ENCODE measurements around the gene ACD. TPM values are rescaled to one million over a fixed set of nuclear protein-coding genes. Genes with fewer than 3 reads are reported as not detected.

ACD gene
- total RNA-seq, 1 experiment from 2014 or later = 44.9 TPM

DNA sequence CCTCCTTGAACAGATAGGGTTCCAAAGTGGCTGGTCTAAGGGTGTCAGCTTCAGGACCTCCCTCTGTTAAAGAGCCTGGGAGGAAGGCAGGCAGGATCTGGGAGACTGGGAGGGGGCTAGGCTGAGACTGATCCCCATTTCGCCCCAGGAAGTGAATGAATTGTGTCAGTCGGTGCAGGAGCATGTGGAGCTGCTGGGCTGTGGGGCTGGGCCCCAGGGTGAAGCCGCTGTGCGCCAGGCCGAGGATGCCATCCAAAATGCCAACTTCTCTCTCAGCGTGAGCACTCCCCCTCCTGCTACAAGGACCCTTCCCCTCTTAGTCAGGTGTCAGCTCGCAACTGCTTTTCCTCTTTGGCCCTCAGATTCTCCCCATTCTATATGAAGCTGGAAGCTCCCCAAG, 9.0 kb downstream of the ACD start:
- Histone ChIP-seq H3K4me3 (ENCODE audit: insufficient read depth, low read depth, low read length) (no peak overlapping the region), H3K36me3 (replicated peaks; ENCODE audit: control insufficient read depth, insufficient read depth, low read length) (peaks cover 5% of the 10 kb centered on the region), H3K27me3 (ENCODE audit: control insufficient read depth, insufficient read depth, low read length) (peaks cover 83% of the 10 kb centered on the region)
- DNase-seq = no peak

GRCh38 chr16:67650023-67650422, 10.0 kb downstream of the ACD start:
- Histone ChIP-seq H3K27me3 (ENCODE audit: control insufficient read depth, insufficient read depth, low read length) (peaks cover 87% of the 10 kb centered on the region), H3K36me3 (replicated peaks; ENCODE audit: control insufficient read depth, insufficient read depth, low read length) (peaks cover 5% of the 10 kb centered on the region), H3K4me3 (ENCODE audit: insufficient read depth, low read depth, low read length) (no peak overlapping the region)
- no peak for DNase-seq

GRCh38 chr16:67649494-67649931, 10.5 kb downstream of the ACD start:
- peak overlapping the region; percentile 9; the same call in 1 of the 2 replicates for H3K4me3 ChIP-seq (ENCODE audit: insufficient read depth, low read depth, low read length)
- H3K27me3 ChIP-seq (ENCODE audit: control insufficient read depth, insufficient read depth, low read length) = peaks cover 83% of the 10 kb centered on the region
- H3K36me3 ChIP-seq (replicated peaks; ENCODE audit: control insufficient read depth, insufficient read depth, low read length) = peaks cover 4% of the 10 kb centered on the region
- DNase-seq = peak; percentile 99

- Histone ChIP-seq H3K4me3 (ENCODE audit: insufficient read depth, low read depth, low read length) (no peak overlapping the region), H3K27me3 (ENCODE audit: control insufficient read depth, insufficient read depth, low read length) (peaks cover 80% of the 10 kb centered on the region), H3K36me3 (replicated peaks; ENCODE audit: control insufficient read depth, insufficient read depth, low read length) (peaks cover 4% of the 10 kb centered on the region)
- DNase-seq = peak; percentile 64
Observed at GRCh38 chr16:67648764-67649407, 11.2 kb downstream of the ACD start.

DNA sequence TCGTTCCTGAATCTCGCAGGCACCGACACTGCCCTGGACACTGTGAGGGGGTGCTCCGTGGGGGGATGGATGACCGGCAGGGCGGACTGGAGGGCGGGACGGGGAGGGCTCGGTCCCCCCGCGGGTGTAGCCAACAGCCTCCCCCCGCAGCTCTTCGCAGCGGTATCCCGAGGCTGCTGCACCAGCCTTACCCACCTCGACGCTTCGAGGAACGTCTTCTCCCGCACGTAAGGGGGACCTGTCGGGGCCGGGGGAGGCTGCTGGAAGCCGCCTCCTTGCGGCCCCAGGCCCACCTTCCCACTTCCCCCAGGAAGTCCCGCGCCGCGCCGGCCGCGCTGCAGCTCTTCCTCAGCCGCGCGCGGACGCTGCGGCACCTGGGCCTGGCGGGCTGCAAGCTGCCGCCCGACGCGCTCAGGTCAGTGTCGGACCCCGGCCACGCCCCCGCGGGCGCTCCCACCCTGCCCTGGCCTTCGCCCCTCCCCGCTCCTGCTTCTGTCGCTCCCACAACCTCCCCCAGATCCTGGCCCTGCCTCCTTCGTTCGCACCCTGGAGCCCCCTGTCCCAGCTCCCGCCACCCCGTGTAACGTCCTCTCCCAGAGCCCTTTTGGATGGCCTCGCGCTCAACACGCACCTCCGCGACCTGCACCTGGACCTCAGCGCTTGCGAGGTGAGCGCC, 11.8 kb downstream of the ACD start:
- Histone ChIP-seq H3K4me3 (ENCODE audit: insufficient read depth, low read depth, low read length) (no peak overlapping the region), H3K27me3 (ENCODE audit: control insufficient read depth, insufficient read depth, low read length) (peaks cover 74% of the 10 kb centered on the region), H3K36me3 (replicated peaks; ENCODE audit: control insufficient read depth, insufficient read depth, low read length) (peaks cover 4% of the 10 kb centered on the region)
- DNase-seq = peak; percentile 65

DNA sequence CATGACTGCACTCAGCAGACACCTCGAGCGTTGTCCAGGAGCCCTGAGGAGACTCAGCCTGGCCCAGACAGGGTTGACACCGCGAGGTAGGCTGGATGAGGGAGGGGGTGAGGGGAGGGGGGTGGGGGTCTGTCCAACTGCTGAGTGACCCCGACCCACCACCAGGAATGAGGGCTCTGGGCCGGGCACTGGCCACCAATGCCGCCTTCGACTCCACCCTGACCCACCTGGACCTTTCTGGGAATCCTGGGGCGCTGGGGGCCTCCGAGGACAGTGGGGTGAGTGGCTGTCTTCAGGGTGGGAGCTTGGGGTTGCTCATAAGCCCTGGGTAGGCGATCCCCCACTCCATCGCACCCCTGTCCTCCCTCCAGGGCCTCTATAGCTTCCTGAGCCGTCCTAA, 12.4 kb downstream of the ACD start:
- peaks cover 72% of the 10 kb centered on the region for H3K27me3 ChIP-seq (ENCODE audit: control insufficient read depth, insufficient read depth, low read length)
- H3K36me3 ChIP-seq (replicated peaks; ENCODE audit: control insufficient read depth, insufficient read depth, low read length) = peaks cover 4% of the 10 kb centered on the region
- DNase-seq = no peak
- H3K4me3 ChIP-seq (ENCODE audit: insufficient read depth, low read depth, low read length) = no peak overlapping the region

DNA sequence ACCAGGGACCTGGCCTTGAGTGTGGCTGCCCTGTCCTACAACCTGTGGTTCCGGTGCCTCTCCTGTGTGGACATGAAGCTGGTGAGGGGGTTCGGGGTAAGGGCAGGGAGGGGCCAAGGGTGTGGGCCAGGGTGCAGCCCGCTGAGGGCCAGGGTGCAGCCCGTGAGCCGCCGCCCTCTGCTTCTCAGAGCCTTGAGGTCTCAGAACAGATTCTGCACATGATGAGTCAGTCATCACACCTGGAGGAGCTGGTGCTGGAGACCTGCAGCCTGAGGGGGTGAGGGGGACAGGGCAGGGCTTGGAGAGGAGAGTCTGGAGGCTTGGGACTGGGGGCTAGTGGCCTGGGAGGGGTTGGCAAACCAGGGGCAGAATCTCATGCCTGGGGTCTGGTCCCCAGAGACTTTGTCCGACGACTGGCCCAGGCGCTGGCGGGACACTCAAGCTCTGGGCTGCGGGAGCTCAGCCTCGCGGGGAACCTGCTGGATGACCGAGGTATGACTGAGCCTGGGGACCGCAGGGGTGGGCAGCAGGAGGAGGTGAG, 12.9 kb downstream of the ACD start:
- peaks cover 67% of the 10 kb centered on the region for H3K27me3 ChIP-seq (ENCODE audit: control insufficient read depth, insufficient read depth, low read length)
- no peak overlapping the region for H3K4me3 ChIP-seq (ENCODE audit: insufficient read depth, low read depth, low read length)
- peak; percentile 56 for DNase-seq
- peaks cover 4% of the 10 kb centered on the region for H3K36me3 ChIP-seq (replicated peaks; ENCODE audit: control insufficient read depth, insufficient read depth, low read length)

GRCh38 chr16:67645397-67646121, 14.5 kb downstream of the ACD start:
- H3K27me3 ChIP-seq (ENCODE audit: control insufficient read depth, insufficient read depth, low read length) = peaks cover 52% of the 10 kb centered on the region
- peak; percentile 71 for DNase-seq
- peaks cover 2% of the 10 kb centered on the region for H3K36me3 ChIP-seq (replicated peaks; ENCODE audit: control insufficient read depth, insufficient read depth, low read length)
- peak overlapping the region; percentile 42 for H3K4me3 ChIP-seq (ENCODE audit: insufficient read depth, low read depth, low read length)

GRCh38 chr16:67644038-67644437, 16.0 kb downstream of the ACD start:
- peak; percentile 37 for DNase-seq

DNA sequence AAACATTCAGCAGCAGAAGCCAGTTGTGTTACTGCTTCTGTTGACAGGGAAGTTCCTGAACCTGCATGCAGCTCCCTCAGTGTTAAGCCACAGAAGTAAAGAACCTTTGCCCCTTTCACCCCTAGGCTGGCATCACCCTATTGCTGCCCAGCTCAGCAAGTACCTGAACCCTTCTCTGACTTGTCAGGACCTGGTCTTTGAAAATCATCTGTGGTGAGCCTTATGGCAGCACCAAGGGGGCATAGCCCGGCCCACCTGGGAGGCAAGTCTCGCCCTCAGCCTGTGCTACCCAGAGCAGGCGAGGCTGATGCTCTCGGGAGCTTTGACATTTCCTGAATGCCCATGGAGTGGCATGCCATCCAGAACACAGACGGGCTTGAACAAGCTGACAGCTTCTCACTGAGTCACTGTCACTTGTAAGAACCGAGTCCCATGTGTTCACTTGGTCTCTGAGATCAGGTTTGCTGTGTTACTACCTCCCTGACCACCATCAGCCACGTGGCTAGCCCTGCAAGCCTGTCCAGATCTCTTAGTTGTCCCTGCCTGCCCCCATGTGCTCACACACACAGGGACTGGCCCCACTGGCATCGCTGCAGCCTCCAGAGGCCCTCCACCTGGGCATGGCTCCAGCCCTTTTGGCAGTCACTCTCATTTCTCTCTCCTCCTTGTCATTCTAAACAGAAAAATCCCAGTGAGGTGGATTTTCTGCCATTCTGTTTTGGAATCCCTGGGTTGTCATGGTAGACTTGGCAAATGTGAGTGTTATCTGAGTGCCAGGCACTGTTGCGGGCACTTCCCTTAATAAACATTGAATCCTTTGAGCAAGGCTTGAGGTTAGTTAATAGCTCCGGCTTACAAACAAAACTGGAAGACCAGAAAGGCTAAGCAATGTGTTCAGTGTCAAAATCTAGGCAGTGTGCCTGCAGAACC, 18.0 kb downstream of the ACD start:
- Histone ChIP-seq H3K27me3 (ENCODE audit: control insufficient read depth, insufficient read depth, low read length) (peaks cover 20% of the 10 kb centered on the region; the same call in 1 of the 2 replicates), H3K36me3 (replicated peaks; ENCODE audit: control insufficient read depth, insufficient read depth, low read length) (peaks cover 2% of the 10 kb centered on the region; the same call in 1 of the 2 replicates), H3K4me3 (ENCODE audit: insufficient read depth, low read depth, low read length) (no peak overlapping the region)
- DNase-seq = peak; percentile 48

More at GRCh38 chr16:67644038-67644437, 16.0 kb downstream of the ACD start:
- H3K27me3 ChIP-seq (ENCODE audit: control insufficient read depth, insufficient read depth, low read length) = peaks cover 40% of the 10 kb centered on the region
- no peaks in the 10 kb centered on the region; the same call in 1 of the 2 replicates for H3K36me3 ChIP-seq (replicated peaks; ENCODE audit: control insufficient read depth, insufficient read depth, low read length)
- no peak overlapping the region for H3K4me3 ChIP-seq (ENCODE audit: insufficient read depth, low read depth, low read length)

DNA sequence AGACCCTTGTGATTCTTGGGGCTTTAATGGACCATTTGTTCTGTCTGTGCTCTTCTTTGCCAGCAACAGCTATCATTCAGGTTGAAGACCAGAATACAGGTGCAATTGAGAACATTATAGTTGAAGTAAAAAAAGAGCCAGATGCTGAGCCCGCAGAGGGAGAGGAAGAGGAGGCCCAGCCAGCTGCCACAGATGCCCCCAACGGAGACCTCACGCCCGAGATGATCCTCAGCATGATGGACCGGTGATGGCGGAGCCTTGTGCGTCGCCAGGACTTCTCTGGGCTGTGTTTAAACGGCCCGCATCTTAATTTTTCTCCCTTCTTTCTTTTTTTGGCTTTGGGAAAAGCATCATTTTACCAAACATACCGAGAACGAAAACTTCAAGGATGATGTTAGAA, 22.4 kb downstream of the ACD start:
- no peak overlapping the region for H3K4me3 ChIP-seq (ENCODE audit: insufficient read depth, low read depth, low read length)
- peaks cover 8% of the 10 kb centered on the region for H3K36me3 ChIP-seq (replicated peaks; ENCODE audit: control insufficient read depth, insufficient read depth, low read length)
- H3K27me3 ChIP-seq (ENCODE audit: control insufficient read depth, insufficient read depth, low read length) = no peaks in the 10 kb centered on the region
- DNase-seq = no peak

DNA sequence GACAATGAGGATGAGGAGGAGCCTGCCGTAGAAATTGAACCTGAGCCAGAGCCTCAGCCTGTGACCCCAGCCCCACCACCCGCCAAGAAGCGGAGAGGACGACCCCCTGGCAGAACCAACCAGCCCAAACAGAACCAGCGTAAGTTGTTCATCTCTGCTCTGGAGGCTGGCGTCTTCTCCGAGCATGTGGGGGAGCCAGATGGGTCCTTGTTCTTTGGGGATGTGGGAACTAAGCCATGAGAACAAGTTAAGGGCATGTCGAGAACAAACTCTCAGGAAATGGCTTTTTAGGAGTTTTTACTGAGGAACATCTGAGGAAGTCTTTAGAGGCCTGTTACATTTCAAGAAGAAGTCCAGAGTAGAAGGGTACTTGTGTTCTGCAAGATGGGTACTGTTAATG, 23.3 kb downstream of the ACD start:
- no peaks in the 10 kb centered on the region for H3K27me3 ChIP-seq (ENCODE audit: control insufficient read depth, insufficient read depth, low read length)
- peaks cover 11% of the 10 kb centered on the region for H3K36me3 ChIP-seq (replicated peaks; ENCODE audit: control insufficient read depth, insufficient read depth, low read length)
- no peak for DNase-seq
- H3K4me3 ChIP-seq (ENCODE audit: insufficient read depth, low read depth, low read length) = no peak overlapping the region

- peaks cover 22% of the 10 kb centered on the region for H3K36me3 ChIP-seq (replicated peaks; ENCODE audit: control insufficient read depth, insufficient read depth, low read length)
- H3K4me3 ChIP-seq (ENCODE audit: insufficient read depth, low read depth, low read length) = no peak overlapping the region
- H3K27me3 ChIP-seq (ENCODE audit: control insufficient read depth, insufficient read depth, low read length) = no peaks in the 10 kb centered on the region
- no peak for DNase-seq
Observed at GRCh38 chr16:67632415-67633172, 27.5 kb downstream of the ACD start.

Data from H7 (cell line).